Psoas muscle (tissue), 8 donors: ENCODE measurements around the gene CIAO1. TPM values are rescaled to one million over a fixed set of nuclear protein-coding genes. Genes with fewer than 3 reads are reported as not detected.

Source experiments
- ATAC-seq, 4 donors: fragments of 200-7000 bp; cut with Tn5 transposase; one replicate each; pipeline ENCODE4 v1.9.1; 2020; ENCODE audit warnings: moderate library complexity in 3 of 4, mild to moderate bottlenecking in 2 of 4
- DNase-seq, 2 donors: peaks; one replicate each; pipeline ENCODE4 v3.0.0-alpha.2; 2020
- H3K27ac ChIP-seq: fragments of 200-600 bp; one replicate; pipeline ENCODE4 v1.8.0; 2022
- H3K27me3 ChIP-seq, 3 donors: fragments of 200-600 bp in 1 of 3; one replicate each; pipeline versions ENCODE4 v1.6.1 to v1.8.0; 2013 to 2022; ENCODE audit warnings: low read length in 2 of 3, mild to moderate bottlenecking in 2 of 3, moderate library complexity in 1 of 3; ENCODE audit not compliant: insufficient read depth in 3 of 3
- H3K36me3 ChIP-seq, 2 donors: fragments of 200-600 bp in 1 of 2; one replicate each; pipeline versions ENCODE4 v1.6.1 to v1.8.0; 2013 to 2022; ENCODE audit warnings: low read depth in 1 of 2, mild to moderate bottlenecking in 1 of 2, moderate library complexity in 1 of 2; ENCODE audit not compliant: insufficient read depth in 1 of 2
- H3K4me1 ChIP-seq: fragments of 200-600 bp; one replicate; pipeline ENCODE4 v1.8.0; 2022
- H3K4me3 ChIP-seq: fragments of 200-600 bp; one replicate; pipeline ENCODE4 v1.8.0; 2022; ENCODE audit warnings: mild to moderate bottlenecking
- H3K9me3 ChIP-seq: fragments of 200-600 bp; one replicate; pipeline ENCODE4 v1.8.0; 2022
- WGBS, 3 donors: extraction: QIAGEN DNeasy Blood & Tissue Kit; methylation state at CpG; one replicate each; pipeline versions ENCODE4 v1.1.6 to v1.1.7; 2013; 5-methylcytosine and 5-hydroxymethylcytosine counted together
- intact Hi-C, 2 donors: fragments of 100-400 bp; cut with DNase I; formaldehyde crosslinking; loops; one replicate each; pipeline versions ENCODE4 v1.11.0 to v1.14.2; 2022
- polyA plus RNA-seq, 3 donors: library from polyadenylated mRNA; stranded (reverse); fragments of 200-250 nt; gene quantifications; one replicate each; pipeline ENCODE4 v1.2.3, GENCODE V29; 2013
- total RNA-seq, 4 donors: library from RNA; stranded (reverse); fragmentation: NEBNext Ultra II Directional in 2 of 4; extraction: Animal tissue kit (Norgen Biotek cat#: 25700) in 2 of 4; gene quantifications; one replicate each; pipeline versions ENCODE4 v1.2.1 to v1.2.4, GENCODE V29; 2021 to 2023
- TF ChIP-seq, protein P1 (sequence below): fragments of 200-600 bp; IDR thresholded peaks from one replicate; pipeline ENCODE4 v1.8.0; 2022; ENCODE audit warnings: antibody characterized with exemption
- donor health status: healthy with polysubstance abuse.
- donor health status: DM: no; HTN: no; CAD: no; lungs with moderate emphysema.
- donor health status: Bipolar disorder and iron deficiency.
- donor health status: healthy.
- donor health status: DM: yes; HTN: yes; CAD: no.
- donor health status: DM: no; HTN: no; CAD: no.
- donor health status: DM: no; HTN: no; CAD: no.
- donor health status: DM: yes; HTN: yes; CAD: no.

Gene CIAO1
- total and polyA plus RNA-seq, 7 donors, result 36.8 to 91.6 (median 57.3) TPM

DNA sequence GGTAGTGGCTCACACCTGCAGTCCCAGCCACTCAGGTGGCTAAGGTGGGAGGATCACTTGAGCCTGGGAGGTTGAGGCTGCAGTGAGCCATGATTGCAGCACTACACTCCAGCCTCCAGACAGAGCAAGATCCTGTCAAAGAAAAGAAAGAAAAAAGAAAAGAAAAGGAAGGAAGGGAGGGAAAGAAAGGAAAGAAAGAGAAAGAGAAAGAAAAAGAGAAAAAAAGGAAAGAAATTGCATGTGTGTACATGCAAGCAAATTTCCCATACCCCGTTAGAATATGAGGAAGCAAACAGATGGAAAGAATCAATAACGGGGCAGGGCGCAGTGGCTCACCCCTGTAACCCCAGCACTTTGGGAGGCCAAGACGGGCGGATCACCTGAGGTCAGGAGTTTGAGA lies 18.1 kb upstream of the CIAO1 start:
- Histone ChIP-seq H3K27ac (peak overlapping the region; percentile 71), H3K4me1 (peaks cover 59% of the 10 kb centered on the region), H3K27me3 (no peaks in the 10 kb centered on the region), H3K9me3 (no peaks in the 10 kb centered on the region), H3K4me3 (no peak overlapping the region), H3K36me3 (peaks cover 3 to 13% of the 10 kb centered on the region in 2 donors)
- 87 to 94% (median 87%) methylated on average over 5 of the region's 5 CpGs for WGBS, 3 donors
- DNase-seq (no peak), ATAC-seq (no peak)
- intact Hi-C loops, result no loop called here
- TF ChIP-seq, protein P1, sequence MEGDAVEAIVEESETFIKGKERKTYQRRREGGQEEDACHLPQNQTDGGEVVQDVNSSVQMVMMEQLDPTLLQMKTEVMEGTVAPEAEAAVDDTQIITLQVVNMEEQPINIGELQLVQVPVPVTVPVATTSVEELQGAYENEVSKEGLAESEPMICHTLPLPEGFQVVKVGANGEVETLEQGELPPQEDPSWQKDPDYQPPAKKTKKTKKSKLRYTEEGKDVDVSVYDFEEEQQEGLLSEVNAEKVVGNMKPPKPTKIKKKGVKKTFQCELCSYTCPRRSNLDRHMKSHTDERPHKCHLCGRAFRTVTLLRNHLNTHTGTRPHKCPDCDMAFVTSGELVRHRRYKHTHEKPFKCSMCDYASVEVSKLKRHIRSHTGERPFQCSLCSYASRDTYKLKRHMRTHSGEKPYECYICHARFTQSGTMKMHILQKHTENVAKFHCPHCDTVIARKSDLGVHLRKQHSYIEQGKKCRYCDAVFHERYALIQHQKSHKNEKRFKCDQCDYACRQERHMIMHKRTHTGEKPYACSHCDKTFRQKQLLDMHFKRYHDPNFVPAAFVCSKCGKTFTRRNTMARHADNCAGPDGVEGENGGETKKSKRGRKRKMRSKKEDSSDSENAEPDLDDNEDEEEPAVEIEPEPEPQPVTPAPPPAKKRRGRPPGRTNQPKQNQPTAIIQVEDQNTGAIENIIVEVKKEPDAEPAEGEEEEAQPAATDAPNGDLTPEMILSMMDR, result no peak

DNA sequence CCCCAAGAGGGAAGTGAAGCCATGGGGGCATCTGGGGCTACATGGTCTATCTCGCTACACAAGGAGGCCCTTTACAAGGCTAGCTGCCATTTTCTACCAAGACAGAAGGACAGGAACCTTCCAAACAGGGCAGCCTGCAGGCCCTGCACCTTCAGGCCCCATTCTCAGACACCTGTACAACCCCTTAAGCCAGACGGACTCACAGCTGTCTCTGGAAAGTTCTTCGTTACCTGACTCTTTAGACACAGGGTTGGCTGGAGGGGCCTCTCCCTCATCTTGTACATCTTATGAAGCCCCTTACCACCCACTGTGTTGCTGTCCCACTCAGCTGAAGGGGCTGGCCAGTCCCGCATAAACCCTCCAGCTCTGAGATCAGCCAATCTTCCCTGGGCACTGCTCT lies 17.4 kb upstream of the CIAO1 start:
- Histone ChIP-seq H3K27me3 (no peaks in the 10 kb centered on the region), H3K36me3 (peaks cover 4 to 20% of the 10 kb centered on the region in 2 donors), H3K4me3 (no peak overlapping the region), H3K9me3 (no peaks in the 10 kb centered on the region), H3K4me1 (peaks cover 62% of the 10 kb centered on the region), H3K27ac (no peak overlapping the region)
- whole genome bisulfite sequencing, 3 donors, result 89 to 96% (median 89%) methylated on average over 4 of the region's 4 CpGs
- TF ChIP-seq, protein P1, result no peak
- intact Hi-C loops, result no loop called here
- DNase-seq, result no peak
- no peak for ATAC-seq

DNA sequence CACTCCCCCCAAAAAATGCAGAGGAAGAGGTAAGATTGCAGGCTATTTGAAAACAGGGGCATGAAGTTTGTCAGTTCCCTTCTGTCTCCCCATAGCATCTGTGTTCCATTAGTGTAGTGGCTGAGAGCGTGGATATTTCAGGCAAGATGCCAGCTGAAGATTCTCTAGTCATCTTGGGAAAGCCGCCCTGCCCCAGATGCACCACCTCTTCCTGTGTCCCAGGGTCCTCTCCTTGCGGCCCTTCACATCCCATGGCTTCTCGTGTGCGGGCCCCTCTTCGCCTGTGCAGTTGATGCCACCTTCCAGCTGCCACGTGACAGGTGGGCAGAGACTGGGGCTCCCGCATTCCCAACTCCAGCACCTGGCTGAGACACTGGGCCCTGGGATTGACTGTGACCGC lies 16.4 kb upstream of the CIAO1 start:
- Histone ChIP-seq H3K4me3 (no peak overlapping the region), H3K36me3 (peaks cover 6 to 31% of the 10 kb centered on the region in 2 donors), H3K27me3 (no peaks in the 10 kb centered on the region), H3K4me1 (peaks cover 72% of the 10 kb centered on the region), H3K9me3 (no peaks in the 10 kb centered on the region), H3K27ac (peak overlapping the region; percentile 97)
- intact Hi-C loops, result loop anchor here in 1 of 2 donors (5.0 kb wide), 1 partner anchor 37 kb away; no protein-coding TSS in a partner anchor
- DNase-seq (peak in 1 of 2 donors; percentile 37), ATAC-seq (no peak)
- TF ChIP-seq, protein P1, result no peak
- WGBS, 3 donors, result 57 to 75% (median 72%) methylated on average over 9 of the region's 9 CpGs

DNA sequence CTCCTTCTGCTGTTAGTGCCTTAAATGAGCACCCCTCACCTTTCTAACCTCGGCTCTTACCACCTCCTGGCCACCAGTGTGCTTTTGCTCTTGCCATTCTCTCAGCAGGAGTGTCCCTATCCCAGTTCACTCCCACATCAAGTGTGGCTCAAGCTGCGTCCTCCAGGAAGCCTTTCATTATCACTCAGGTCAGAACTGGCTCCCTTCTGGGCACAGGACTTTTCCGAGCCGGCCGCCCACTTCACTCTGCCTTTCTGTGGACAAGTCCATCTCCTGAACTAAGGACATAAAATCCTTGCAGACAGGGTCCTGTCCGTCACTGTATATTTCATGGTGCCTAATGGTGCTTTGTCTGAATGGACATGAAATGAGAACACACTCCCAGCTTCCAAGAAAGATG lies 15.8 kb upstream of the CIAO1 start:
- intact Hi-C loops, result loop anchor here in 1 of 2 donors (5.0 kb wide), 1 partner anchor 38 kb away; no protein-coding TSS in a partner anchor
- Histone ChIP-seq H3K27ac (peak overlapping the region; percentile 97), H3K36me3 (peaks cover 6 to 36% of the 10 kb centered on the region in 2 donors), H3K4me1 (peaks cover 77% of the 10 kb centered on the region), H3K27me3 (no peaks in the 10 kb centered on the region), H3K9me3 (no peaks in the 10 kb centered on the region), H3K4me3 (no peak overlapping the region)
- WGBS, 3 donors, result 75 to 90% (median 79%) methylated on average over 6 of the region's 6 CpGs
- no peak for DNase-seq
- ATAC-seq, result no peak
- TF ChIP-seq, protein P1, result no peak
